ENCODE measurements around the gene PPDPF.

Gene PPDPF

GRCh38 chr20:63491078-63491477 is 29.5 kb upstream of the PPDPF start:
- no peak overlapping the region for H3K27ac ChIP-seq
- H3K9me3 ChIP-seq (ENCODE audit: severe bottlenecking): no peaks in the 10 kb centered on the region
- peaks cover 77% of the 10 kb centered on the region for H3K36me3 ChIP-seq
- no peak overlapping the region for H3K4me3 ChIP-seq (ENCODE audit: low read depth, low read length)
- no peaks in the 10 kb centered on the region for H3K27me3 ChIP-seq (ENCODE audit: insufficient read depth, low read depth, severe bottlenecking)
- DNase-seq: no peak
- no peak for TF ChIP-seq CTCF (IDR thresholded peaks at IDR 0.05; ENCODE audit: low read depth, low read length)

GRCh38 chr20:63491635-63492230 is 28.8 kb upstream of the PPDPF start:
- no peak overlapping the region for H3K27ac ChIP-seq
- H3K36me3 ChIP-seq: peaks cover 81% of the 10 kb centered on the region
- no peak overlapping the region for H3K4me3 ChIP-seq (ENCODE audit: low read depth, low read length)
- TF ChIP-seq CTCF (IDR thresholded peaks at IDR 0.05; ENCODE audit: low read depth, low read length): no peak
- H3K27me3 ChIP-seq (ENCODE audit: insufficient read depth, low read depth, severe bottlenecking): no peaks in the 10 kb centered on the region
- no peak for DNase-seq
- H3K9me3 ChIP-seq (ENCODE audit: severe bottlenecking): no peaks in the 10 kb centered on the region

- Histone ChIP-seq H3K36me3 (peaks cover 86% of the 10 kb centered on the region), H3K4me3 (ENCODE audit: low read depth, low read length) (no peak overlapping the region), H3K9me3 (ENCODE audit: severe bottlenecking) (no peaks in the 10 kb centered on the region), H3K27ac (no peak overlapping the region), H3K27me3 (ENCODE audit: insufficient read depth, low read depth, severe bottlenecking) (no peaks in the 10 kb centered on the region)
- DNase-seq: no peak
- no peak for TF ChIP-seq CTCF (IDR thresholded peaks at IDR 0.05; ENCODE audit: low read depth, low read length)
These were observed 28.0 kb upstream of the PPDPF start for GRCh38 chr20:63492518-63492917.

GRCh38 chr20:63492982-63493381 is 27.6 kb upstream of the PPDPF start:
- TF ChIP-seq CTCF (IDR thresholded peaks at IDR 0.05; ENCODE audit: low read depth, low read length): no peak
- Histone ChIP-seq H3K27ac (no peak overlapping the region), H3K9me3 (ENCODE audit: severe bottlenecking) (no peaks in the 10 kb centered on the region), H3K36me3 (peaks cover 83% of the 10 kb centered on the region), H3K4me3 (ENCODE audit: low read depth, low read length) (no peak overlapping the region), H3K27me3 (ENCODE audit: insufficient read depth, low read depth, severe bottlenecking) (no peaks in the 10 kb centered on the region)
- DNase-seq: no peak

- Histone ChIP-seq H3K36me3 (peaks cover 81% of the 10 kb centered on the region), H3K27me3 (ENCODE audit: insufficient read depth, low read depth, severe bottlenecking) (no peaks in the 10 kb centered on the region), H3K27ac (no peak overlapping the region), H3K4me3 (ENCODE audit: low read depth, low read length) (no peak overlapping the region), H3K9me3 (ENCODE audit: severe bottlenecking) (no peaks in the 10 kb centered on the region)
- no peak for DNase-seq
- TF ChIP-seq CTCF (IDR thresholded peaks at IDR 0.05; ENCODE audit: low read depth, low read length): no peak
These were observed 27.0 kb upstream of the PPDPF start for GRCh38 chr20:63493563-63494020.

GRCh38 chr20:63494084-63494419 is 26.5 kb upstream of the PPDPF start:
- Histone ChIP-seq H3K4me3 (ENCODE audit: low read depth, low read length) (no peak overlapping the region), H3K27me3 (ENCODE audit: insufficient read depth, low read depth, severe bottlenecking) (no peaks in the 10 kb centered on the region), H3K9me3 (ENCODE audit: severe bottlenecking) (no peaks in the 10 kb centered on the region), H3K36me3 (peaks cover 77% of the 10 kb centered on the region), H3K27ac (no peak overlapping the region)
- no peak for DNase-seq
- TF ChIP-seq CTCF (IDR thresholded peaks at IDR 0.05; ENCODE audit: low read depth, low read length): no peak

All from WERI-Rb-1 (cell line).